ENCODE data around the gene REV3L.

- TF ChIP-seq POLR2A (IDR thresholded peaks at IDR 0.05): no peak
- no peak for TF ChIP-seq CTCF (IDR thresholded peaks at IDR 0.05)
Measured at GRCh38 chr6:111307275-111307858, 175.7 kb downstream of the REV3L start.
